ENCODE data around the gene RHBDL3. TPM values are rescaled to one million over a fixed set of nuclear protein-coding genes. Genes with fewer than 3 reads are reported as not detected.

RHBDL3 gene
- total and polyA plus RNA-seq, 10 of the 15 experiments (the other 5 are each of a cell fraction or from before 2014, with no cell fraction given), result 0.04 to 0.24 (median 0.04) TPM; not detected in 5

GRCh38 chr17:32292094-32292493 lies 26.5 kb downstream of the RHBDL3 start:
- Histone ChIP-seq H4K20me1 (ENCODE audit: control insufficient read depth, insufficient read depth) (no peaks in the 10 kb centered on the region), H3K27me3 (replicated peaks in 1 of 2; ENCODE audit: control insufficient read depth in 2 of 2, insufficient read depth in 2 of 2, low read length in 1 of 2) (0 out of 4 replicates have a peak, but pooled peaks cover 0 to 2% of the 10 kb centered on the region in 2 experiments), H3K79me2 (ENCODE audit: control insufficient read depth, insufficient read depth, low read length) (no peaks in the 10 kb centered on the region), H3K4me2 (ENCODE audit: control insufficient read depth, insufficient read depth) (no peak overlapping the region), H3K27ac (ENCODE audit: control insufficient read depth, insufficient read depth) (no peak overlapping the region), H3K36me3 (ENCODE audit: control insufficient read depth in 2 of 2, insufficient read depth in 2 of 2, low read length in 1 of 2) (no peaks in the 10 kb centered on the region), H2AFZ (ENCODE audit: control insufficient read depth, low read depth, low read length) (no peak overlapping the region), H3K4me3 (no peak overlapping the region), H3K9me3 (replicated peaks; ENCODE audit: control insufficient read depth, insufficient read depth, low read length) (no peaks in the 10 kb centered on the region), H3K4me1 (ENCODE audit: control insufficient read depth, insufficient read depth, low read length) (peaks cover 7% of the 10 kb centered on the region), H3K9ac (ENCODE audit: control insufficient read depth, insufficient read depth, low read length) (no peak overlapping the region)
- 44% methylated on average over 4 of the region's 4 CpGs for WGBS (ENCODE audit: insufficient coverage, insufficient replicate concordance, low lambda C conversion rate, missing lambda C conversion rate)
- ChIA-PET RAD21 (ENCODE audit: unreplicated experiment) (interaction anchor here (1.0 kb wide), 1 partner anchor 26 kb away, joined by 5 read pairs; no protein-coding TSS in a partner anchor), SMC1A (ENCODE audit: uncharacterized antibody, unreplicated experiment) (no interaction called here), POLR2A (no interaction called here), CTCF (no interaction called here)
- intact Hi-C loops (cut with micrococcal nuclease; ENCODE audit: unreplicated experiment), result no loop called here
- ATAC-seq, result no peak
- FAIRE-seq, result no peak
- TF ChIP-seq EGR1 (IDR thresholded peaks at IDR 0.05; ENCODE audit: borderline replicate concordance in 1 of 2, low read depth in 2 of 2, low read length in 2 of 2) (no peak), KLF5 (IDR thresholded peaks at IDR 0.05; ENCODE audit: partially characterized antibody) (no peak), NRF1 (conservative IDR thresholded peaks at IDR 0.05; ENCODE audit: low read depth, low read length) (no peak), CEBPB (IDR thresholded peaks at IDR 0.05; ENCODE audit: borderline replicate concordance in 1 of 2, low read depth in 2 of 2, low read length in 2 of 2) (no peak), ESRRA (IDR thresholded peaks at IDR 0.05; ENCODE audit: low read length) (no peak), ZBTB4 (CRISPR knock-in tag; IDR thresholded peaks at IDR 0.05) (no peak), ZNF207 (IDR thresholded peaks at IDR 0.05; ENCODE audit: borderline replicate concordance) (no peak), ZNF592 (IDR thresholded peaks at IDR 0.05) (no peak), ATF7 (IDR thresholded peaks at IDR 0.05; ENCODE audit: low read depth) (no peak), GABPA (IDR thresholded peaks at IDR 0.05; ENCODE audit: low read depth) (no peak), YY1 (IDR thresholded peaks at IDR 0.05; ENCODE audit: low read depth, low read length) (no peak), STAT1 (conservative IDR thresholded peaks at IDR 0.05) (no peak), STAT3 (IDR thresholded peaks at IDR 0.05; ENCODE audit: low read depth, low read length) (no peak), POU2F2 (IDR thresholded peaks at IDR 0.05; ENCODE audit: borderline replicate concordance, low read depth, low read length) (no peak), NR2F1 (conservative IDR thresholded peaks at IDR 0.05) (no peak)
- BruUV-seq (replicated peaks), result no TSS peak
- in situ Hi-C loops (cut with MboI), result no loop called here
- no peak for DNase-seq (ENCODE audit: low read depth, low spot score)
